Measurements from ENCODE around the gene PRKACA.

PRKACA gene

GRCh38 chr19:14070268-14071050 is 47.1 kb downstream of the PRKACA start:
- no peak for DNase-seq (ENCODE audit: low read depth in 1 of 2, low spot score in 1 of 2)
- TF ChIP-seq GABPA (IDR thresholded peaks at IDR 0.05; ENCODE audit: low read depth), result no peak
- TF ChIP-seq, protein P1, sequence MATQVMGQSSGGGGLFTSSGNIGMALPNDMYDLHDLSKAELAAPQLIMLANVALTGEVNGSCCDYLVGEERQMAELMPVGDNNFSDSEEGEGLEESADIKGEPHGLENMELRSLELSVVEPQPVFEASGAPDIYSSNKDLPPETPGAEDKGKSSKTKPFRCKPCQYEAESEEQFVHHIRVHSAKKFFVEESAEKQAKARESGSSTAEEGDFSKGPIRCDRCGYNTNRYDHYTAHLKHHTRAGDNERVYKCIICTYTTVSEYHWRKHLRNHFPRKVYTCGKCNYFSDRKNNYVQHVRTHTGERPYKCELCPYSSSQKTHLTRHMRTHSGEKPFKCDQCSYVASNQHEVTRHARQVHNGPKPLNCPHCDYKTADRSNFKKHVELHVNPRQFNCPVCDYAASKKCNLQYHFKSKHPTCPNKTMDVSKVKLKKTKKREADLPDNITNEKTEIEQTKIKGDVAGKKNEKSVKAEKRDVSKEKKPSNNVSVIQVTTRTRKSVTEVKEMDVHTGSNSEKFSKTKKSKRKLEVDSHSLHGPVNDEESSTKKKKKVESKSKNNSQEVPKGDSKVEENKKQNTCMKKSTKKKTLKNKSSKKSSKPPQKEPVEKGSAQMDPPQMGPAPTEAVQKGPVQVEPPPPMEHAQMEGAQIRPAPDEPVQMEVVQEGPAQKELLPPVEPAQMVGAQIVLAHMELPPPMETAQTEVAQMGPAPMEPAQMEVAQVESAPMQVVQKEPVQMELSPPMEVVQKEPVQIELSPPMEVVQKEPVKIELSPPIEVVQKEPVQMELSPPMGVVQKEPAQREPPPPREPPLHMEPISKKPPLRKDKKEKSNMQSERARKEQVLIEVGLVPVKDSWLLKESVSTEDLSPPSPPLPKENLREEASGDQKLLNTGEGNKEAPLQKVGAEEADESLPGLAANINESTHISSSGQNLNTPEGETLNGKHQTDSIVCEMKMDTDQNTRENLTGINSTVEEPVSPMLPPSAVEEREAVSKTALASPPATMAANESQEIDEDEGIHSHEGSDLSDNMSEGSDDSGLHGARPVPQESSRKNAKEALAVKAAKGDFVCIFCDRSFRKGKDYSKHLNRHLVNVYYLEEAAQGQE (IDR thresholded peaks at IDR 0.05; ENCODE audit: insufficient replicate concordance, low read depth), result no peak
- TF ChIP-seq CTCF (IDR thresholded peaks at IDR 0.05; ENCODE audit: insufficient read depth, low read length), result no peak
- TF ChIP-seq SPI1 (IDR thresholded peaks at IDR 0.05; ENCODE audit: borderline replicate concordance, low read depth), result no peak
- TF ChIP-seq POLR2AphosphoS5 (IDR thresholded peaks at IDR 0.05; ENCODE audit: low read depth), result no peak
- H3K4me3 ChIP-seq (replicated peaks; ENCODE audit: insufficient read depth, low read length), result no peak overlapping the region
- peaks cover 2% of the 10 kb centered on the region for H3K27me3 ChIP-seq (ENCODE audit: insufficient read depth, poor library complexity, severe bottlenecking)
- no peak overlapping the region for H3K27ac ChIP-seq (replicated peaks)

GRCh38 chr19:14066134-14066533 is 51.4 kb downstream of the PRKACA start:
- TF ChIP-seq GABPA (IDR thresholded peaks at IDR 0.05; ENCODE audit: low read depth) (no peak), POLR2AphosphoS5 (IDR thresholded peaks at IDR 0.05; ENCODE audit: low read depth) (no peak), SPI1 (IDR thresholded peaks at IDR 0.05; ENCODE audit: borderline replicate concordance, low read depth) (no peak), CTCF (IDR thresholded peaks at IDR 0.05; ENCODE audit: insufficient read depth, low read length) (no peak)
- TF ChIP-seq, protein P1 (IDR thresholded peaks at IDR 0.05; ENCODE audit: insufficient replicate concordance, low read depth), result no peak
- H3K27ac ChIP-seq (replicated peaks), result no peak overlapping the region
- DNase-seq (ENCODE audit: low read depth in 1 of 2, low spot score in 1 of 2), result no peak
- peaks cover 2% of the 10 kb centered on the region for H3K27me3 ChIP-seq (ENCODE audit: insufficient read depth, poor library complexity, severe bottlenecking)
- H3K4me3 ChIP-seq (replicated peaks; ENCODE audit: insufficient read depth, low read length), result no peak overlapping the region

GRCh38 chr19:14063105-14063504 is 54.5 kb downstream of the PRKACA start:
- Histone ChIP-seq H3K27ac (replicated peaks) (no peak overlapping the region), H3K27me3 (ENCODE audit: insufficient read depth, poor library complexity, severe bottlenecking) (peaks cover 13% of the 10 kb centered on the region)
- no peak for TF ChIP-seq GABPA (IDR thresholded peaks at IDR 0.05; ENCODE audit: low read depth)
- TF ChIP-seq, protein P1 (IDR thresholded peaks at IDR 0.05; ENCODE audit: insufficient replicate concordance, low read depth), result no peak
- TF ChIP-seq CTCF (IDR thresholded peaks at IDR 0.05; ENCODE audit: insufficient read depth, low read length), result no peak
- TF ChIP-seq SPI1 (IDR thresholded peaks at IDR 0.05; ENCODE audit: borderline replicate concordance, low read depth), result no peak
- no peak for TF ChIP-seq POLR2AphosphoS5 (IDR thresholded peaks at IDR 0.05; ENCODE audit: low read depth)

More at GRCh38 chr19:14063105-14063504, 54.5 kb downstream of the PRKACA start:
- H3K4me3 ChIP-seq (replicated peaks; ENCODE audit: insufficient read depth, low read length), result no peak overlapping the region
- DNase-seq (ENCODE audit: low read depth in 1 of 2, low spot score in 1 of 2), result no peak

All from HL-60 (cell line).